GM18507 (cell line): Measurements from ENCODE around the gene ZNF595.
"Not testable (repeated sequence)": the region's sequence is repeated elsewhere in the genome, so short reads cannot be mapped to it uniquely, and the experiment has no call there.

Experiments used
- DNase-seq: peaks from one replicate; pipeline ENCODE4 v3.0.0; 2011; ENCODE audit warnings: low read depth; ENCODE audit not compliant: insufficient read length; ENCODE audit errors: extremely low spot score
- FAIRE-seq: peaks from 2 replicates; lab custom pipeline; 2011; peaks lifted over from hg19 to GRCh38; lab: Jason Lieb, UNC

ZNF595 gene

GRCh38 chr4:52804-53479 is at the start of gene ZNF595:
Gene ZNF595 (plus strand): TSS chr4:53321. CDS start chr4:53489, 168 bp downstream.
- FAIRE-seq, DNase-seq: not testable (repeated sequence)

GRCh38 chr4:9937-10870 is 42.9 kb upstream of the ZNF595 start:
- DNase-seq, FAIRE-seq: not testable (repeated sequence)

DNA sequence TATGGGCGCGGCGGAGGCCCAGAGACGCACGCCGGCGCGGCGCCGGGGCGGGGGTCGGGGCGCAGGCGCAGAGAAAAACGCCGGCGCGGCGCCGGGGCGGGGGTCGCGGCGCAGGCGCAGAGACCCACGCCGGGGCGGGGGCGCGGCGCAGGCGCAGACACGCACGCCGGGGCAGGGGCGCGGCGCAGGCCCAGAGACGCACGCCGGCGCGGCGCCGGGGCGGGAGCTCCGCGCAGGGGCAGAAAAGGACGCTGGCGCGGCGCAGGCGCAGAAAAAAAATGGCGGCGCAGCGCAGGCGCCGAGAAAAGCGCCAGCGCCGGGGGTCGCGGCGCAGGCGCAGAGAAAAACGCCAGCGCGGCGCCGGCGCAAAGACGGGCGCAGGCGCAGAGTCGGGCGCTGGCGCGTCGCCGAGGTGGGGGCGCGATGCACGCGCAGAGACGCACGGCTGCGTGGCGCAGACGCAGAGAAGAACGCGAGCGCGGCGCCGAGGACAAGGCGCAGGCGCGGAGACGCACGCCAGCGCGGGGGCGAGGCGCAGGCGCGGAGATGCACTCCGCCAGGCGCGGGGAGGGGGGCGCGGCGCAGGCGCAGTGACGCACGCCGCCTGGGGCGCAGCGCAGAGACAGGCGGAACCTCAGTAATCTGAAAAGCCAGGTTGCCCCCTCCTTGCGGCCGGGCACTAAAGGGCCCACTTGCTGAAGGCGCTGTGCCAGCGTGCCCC is 41.9 kb upstream of the ZNF595 start:
- FAIRE-seq, DNase-seq: not testable (repeated sequence)

DNA sequence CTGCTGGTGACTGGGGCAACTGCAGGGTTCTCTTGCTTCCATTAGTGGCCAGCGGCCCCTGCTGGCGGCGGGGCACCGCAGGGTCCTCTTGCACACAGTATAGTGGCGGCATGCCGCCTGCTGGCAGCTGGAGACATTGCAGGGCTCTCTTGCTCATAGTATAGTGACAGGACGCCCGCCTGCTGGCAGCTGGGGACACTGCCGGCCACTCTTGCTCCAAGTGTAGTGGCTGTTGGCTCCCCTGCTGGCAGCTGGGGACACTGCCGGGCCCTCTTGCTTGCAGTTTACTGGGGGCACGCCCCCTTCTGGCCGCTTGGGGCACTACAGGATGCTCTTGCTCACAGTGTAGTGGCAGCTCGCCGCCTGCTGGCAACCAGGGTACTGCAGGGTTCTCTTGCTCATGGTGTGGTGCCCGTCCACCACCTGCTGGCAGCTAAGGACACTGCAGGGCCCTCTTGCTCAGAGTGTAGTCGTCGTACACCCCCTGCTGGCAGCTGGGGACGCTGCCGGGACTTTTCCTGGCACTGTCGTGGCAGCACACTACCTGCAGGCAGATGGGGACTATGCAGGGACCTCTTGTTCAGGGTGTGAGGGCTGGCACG is 41.2 kb upstream of the ZNF595 start:
- not testable (repeated sequence) for DNase-seq, FAIRE-seq

- not testable (repeated sequence) for FAIRE-seq, DNase-seq
Observed at GRCh38 chr4:18128-18527, 35.0 kb upstream of the ZNF595 start.

GRCh38 chr4:18589-18988 is 34.5 kb upstream of the ZNF595 start:
- FAIRE-seq, DNase-seq: not testable (repeated sequence)

DNA sequence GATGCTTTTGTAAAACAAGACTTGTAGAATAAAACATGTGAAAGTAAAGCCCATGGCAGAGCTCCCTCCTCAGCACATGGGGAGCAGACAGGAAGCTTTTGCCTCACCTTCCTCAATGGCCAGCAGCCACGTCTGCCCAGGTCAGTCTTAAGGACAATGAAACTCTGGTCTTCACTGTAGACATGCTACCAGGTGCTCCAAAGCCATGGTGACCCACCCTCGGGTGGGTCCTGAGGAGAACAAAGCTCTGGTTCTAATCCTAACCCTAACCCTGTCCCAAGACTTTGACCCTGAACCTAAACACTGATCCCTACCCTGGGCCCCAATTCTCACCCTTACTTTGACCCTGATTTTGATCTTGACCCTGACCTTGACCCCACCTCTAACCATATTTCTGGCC is 30.2 kb upstream of the ZNF595 start:
- not testable (repeated sequence) for DNase-seq, FAIRE-seq

GRCh38 chr4:24359-24758 is 28.8 kb upstream of the ZNF595 start:
- not testable (repeated sequence) for FAIRE-seq, DNase-seq

DNA sequence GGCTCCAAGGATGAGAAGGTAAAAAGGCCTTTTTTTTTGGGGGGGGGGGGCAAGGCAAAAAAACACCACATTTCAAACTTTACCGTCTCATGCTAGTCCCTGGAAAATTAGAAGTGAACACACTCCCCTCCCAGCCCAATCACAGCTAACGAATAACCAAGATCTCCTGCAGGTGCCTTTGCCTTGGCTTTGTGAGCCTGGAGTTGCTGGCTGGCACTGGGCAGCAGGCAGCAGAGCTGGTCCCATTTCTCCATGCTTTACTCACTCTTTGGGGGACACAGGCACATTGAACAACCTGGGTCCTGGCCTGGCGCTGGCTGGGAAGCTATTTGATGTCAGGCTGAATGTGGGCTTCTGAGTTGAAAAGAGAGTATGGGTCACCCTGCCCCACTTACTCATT is 25.6 kb upstream of the ZNF595 start:
- not testable (repeated sequence) for FAIRE-seq, DNase-seq

DNA sequence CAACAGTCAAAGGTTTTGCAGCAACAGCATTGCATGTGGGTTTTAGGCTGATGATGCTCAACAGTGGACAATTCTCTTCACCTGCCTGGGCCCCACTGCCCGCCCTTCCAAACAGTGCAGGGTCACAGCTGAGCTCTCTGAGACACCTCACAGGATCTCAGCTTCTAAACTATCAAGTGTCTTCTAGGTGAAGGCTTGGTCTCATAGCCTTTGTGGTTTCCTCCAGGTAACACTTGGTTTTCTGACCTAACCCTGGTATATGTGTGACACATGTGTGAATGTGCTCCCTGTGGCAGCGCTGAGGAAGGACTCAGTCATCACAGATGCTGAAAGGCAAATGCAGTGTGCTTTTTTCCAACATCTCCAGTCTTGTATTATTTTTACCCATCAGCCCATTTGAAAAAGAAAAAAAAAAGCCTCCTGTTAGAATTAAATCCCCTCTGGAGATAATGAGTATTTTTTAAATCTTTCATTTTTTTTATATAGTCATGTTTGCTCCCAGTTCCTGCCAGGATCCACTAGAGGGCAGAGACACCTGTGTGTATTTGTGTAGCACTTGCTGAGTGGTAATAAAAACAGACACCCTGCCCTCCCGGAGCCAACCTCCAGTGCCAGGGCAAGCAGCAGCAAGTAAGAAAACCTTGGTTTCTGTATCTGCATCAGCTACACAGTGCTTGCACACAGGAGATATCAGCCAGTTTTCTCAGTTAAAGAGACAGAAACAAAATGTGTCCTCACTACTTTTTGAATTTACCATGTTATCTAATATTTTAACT is 24.2 kb upstream of the ZNF595 start:
- not testable (repeated sequence) for DNase-seq, FAIRE-seq

DNA sequence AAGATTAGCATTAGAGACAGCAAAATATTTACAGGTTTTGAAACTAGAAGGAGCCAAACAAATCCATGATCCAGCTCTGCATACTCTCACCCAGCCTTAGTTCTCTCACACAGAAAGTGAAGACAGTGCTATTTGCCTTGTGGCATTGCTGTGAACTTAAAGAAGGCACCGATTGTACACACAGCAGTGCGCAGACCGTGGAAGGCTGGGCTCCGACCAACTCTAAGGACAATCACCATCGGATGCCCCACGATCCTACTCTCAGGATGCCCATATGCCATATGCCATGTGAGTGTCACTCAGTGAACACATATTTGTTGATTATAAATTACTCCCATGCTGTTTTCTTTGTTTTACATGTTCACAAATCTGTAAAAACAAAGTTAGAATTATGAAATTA is 19.8 kb upstream of the ZNF595 start:
- FAIRE-seq, DNase-seq: not testable (repeated sequence)

GRCh38 chr4:36559-37415 is 16.3 kb upstream of the ZNF595 start:
- DNase-seq, FAIRE-seq: not testable (repeated sequence)

DNA sequence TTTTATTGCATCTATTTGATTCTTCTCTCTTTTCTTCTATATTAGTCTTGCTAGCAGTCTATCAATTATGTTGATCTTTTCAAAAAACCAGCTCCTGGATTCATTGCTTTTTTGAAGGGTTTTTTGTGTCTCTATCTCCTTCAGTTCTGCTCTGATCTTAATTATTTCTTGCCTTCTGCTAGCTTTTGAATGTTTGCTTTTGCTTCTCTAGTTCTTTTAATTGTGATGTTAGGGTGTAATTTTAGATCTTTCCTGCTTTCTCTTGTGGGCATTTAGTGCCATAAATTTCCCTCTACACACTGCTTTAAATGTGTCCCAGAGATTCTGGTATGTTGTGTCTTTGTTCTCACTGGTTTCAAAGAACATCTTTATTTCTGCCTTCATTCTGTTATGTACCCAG is 14.9 kb upstream of the ZNF595 start:
- not testable (repeated sequence) for DNase-seq, FAIRE-seq

DNA sequence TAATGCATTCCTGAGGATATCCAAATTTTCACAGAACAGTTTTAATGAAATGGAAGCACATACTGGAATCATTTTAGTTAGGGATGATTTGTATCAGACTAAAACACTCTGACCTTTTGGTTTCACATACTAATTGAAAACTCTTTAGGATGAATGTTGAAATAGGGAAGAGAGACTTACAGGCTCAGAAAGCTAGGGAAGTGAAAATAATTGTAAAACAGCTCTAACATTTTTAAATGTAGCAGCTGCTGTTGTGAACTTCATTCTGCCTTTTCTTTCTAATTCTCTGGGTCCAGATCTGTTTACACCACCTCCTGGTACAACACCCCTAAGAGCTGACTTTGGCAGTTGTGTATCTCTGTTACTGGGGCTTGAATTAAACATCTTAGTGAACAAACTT is 9.7 kb upstream of the ZNF595 start:
- DNase-seq, FAIRE-seq: not testable (repeated sequence)

DNA sequence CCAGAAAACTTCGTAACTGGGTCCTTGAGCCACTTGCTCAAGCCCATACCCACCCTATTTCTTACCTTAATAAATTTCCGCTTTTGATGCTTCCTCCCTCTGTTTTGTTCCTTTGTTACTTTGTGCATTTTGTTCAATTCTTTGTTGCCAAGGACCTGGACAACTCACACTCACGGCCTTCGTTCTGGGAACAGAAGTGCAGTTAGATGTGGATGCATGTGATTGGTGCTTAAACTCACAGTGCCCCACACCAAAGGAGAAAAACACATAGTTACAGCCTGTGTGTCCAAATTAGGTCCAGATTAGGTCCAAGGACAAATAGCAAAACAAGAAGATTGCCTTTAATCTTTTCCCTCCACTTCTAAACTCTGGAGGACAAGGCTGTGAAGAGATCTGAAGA is 1.9 kb upstream of the ZNF595 start:
- not testable (repeated sequence) for DNase-seq, FAIRE-seq

DNA sequence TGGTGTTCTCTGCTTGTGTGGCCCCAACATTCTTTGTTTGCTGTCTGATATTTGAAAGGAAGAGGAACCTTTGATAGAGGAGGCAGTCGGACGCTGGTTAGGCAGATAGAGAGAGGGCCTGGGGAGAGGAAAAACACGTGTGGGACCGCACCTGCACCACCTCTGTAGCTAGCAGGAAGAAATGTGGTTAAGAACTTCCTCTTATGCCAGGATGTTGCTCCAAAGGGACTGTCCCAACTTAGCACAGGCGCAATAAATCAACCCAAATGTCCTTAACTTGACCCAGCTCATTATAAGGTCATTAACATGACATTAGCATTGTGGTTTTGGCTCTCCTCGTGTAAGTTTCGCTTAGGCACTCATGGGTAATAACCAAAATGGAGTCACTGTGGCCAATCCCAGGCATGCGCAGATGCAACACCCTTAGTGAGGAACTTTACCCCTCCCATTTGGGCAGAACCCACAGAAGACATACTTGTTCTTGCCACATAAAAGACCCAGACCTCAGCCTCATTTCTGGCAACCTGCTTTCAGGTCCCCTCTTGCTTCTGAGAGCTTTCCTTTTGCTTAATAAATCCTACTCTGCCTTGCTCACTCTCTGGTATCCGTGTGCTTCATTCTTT is 1.4 kb upstream of the ZNF595 start:
- DNase-seq, FAIRE-seq: not testable (repeated sequence)

DNA sequence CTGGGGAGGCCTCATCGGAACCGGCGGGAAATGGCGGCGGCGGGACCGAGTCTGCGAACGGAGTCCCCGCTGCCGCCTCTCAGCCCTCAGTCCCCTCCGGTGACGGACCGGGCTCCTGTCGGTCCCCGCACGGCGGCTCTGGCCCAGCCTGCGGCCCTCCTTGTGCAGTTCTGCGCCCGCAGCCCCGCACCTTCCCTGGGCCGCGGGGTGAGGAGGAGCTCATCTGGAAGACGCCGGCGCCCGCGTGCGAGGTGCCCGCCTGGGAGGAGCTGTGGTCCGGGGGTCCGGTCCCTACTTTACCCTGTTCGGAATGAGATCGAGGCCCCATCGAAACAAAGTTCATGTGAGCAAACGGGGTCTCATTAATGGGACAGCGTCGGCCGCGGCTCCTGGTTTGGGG is 400 bp downstream of the ZNF595 start:
- FAIRE-seq, DNase-seq: not testable (repeated sequence)
